HL-60 (cell line): ENCODE data around the gene PPIL3.

Experiments
- DNase-seq, 2 experiments: peaks; one replicate each; pipeline ENCODE4 v3.0.0-alpha.2; 2010 to 2020; ENCODE audit warnings: low read depth in 1 of 2, low spot score in 1 of 2
- H3K27ac ChIP-seq: fragments of 250-450 bp; sonication (Bioruptor Pico); replicated peaks from 2 replicates; pipeline ENCODE4 v1.5.1; 2020; ENCODE audit warnings: mild to moderate bottlenecking, moderate library complexity
- H3K27me3 ChIP-seq: fragments of 250-450 bp; sonication (Bioruptor Pico); 2 replicates; pipeline ENCODE4 v1.5.1; 2021; ENCODE audit warnings: mild to moderate bottlenecking, moderate library complexity; ENCODE audit not compliant: insufficient read depth, poor library complexity, severe bottlenecking
- H3K4me3 ChIP-seq: replicated peaks from 2 replicates; pipeline ENCODE4 v1.5.1; 2011; ENCODE audit warnings: mild to moderate bottlenecking, control low read depth, low read length; ENCODE audit not compliant: insufficient read depth
- CTCF ChIP-seq: IDR thresholded peaks from one replicate; pipeline ENCODE4 v1.5.1; 2011; ENCODE audit warnings: low read length, control low read depth, inconsistent platforms; ENCODE audit not compliant: insufficient read depth
- GABPA ChIP-seq: IDR thresholded peaks from 2 replicates; pipeline ENCODE4 v1.6.1; 2012; ENCODE audit warnings: low read depth
- POLR2AphosphoS5 ChIP-seq: IDR thresholded peaks from 2 replicates; pipeline ENCODE4 v1.6.1; 2012; ENCODE audit warnings: low read depth
- REST ChIP-seq: IDR thresholded peaks from 2 replicates; pipeline ENCODE4 v1.6.1; 2012; ENCODE audit warnings: low read depth; ENCODE audit not compliant: insufficient replicate concordance
- SPI1 ChIP-seq: IDR thresholded peaks from 2 replicates; pipeline ENCODE4 v1.6.1; 2012; ENCODE audit warnings: low read depth, mild to moderate bottlenecking, borderline replicate concordance

PPIL3 gene

DNA sequence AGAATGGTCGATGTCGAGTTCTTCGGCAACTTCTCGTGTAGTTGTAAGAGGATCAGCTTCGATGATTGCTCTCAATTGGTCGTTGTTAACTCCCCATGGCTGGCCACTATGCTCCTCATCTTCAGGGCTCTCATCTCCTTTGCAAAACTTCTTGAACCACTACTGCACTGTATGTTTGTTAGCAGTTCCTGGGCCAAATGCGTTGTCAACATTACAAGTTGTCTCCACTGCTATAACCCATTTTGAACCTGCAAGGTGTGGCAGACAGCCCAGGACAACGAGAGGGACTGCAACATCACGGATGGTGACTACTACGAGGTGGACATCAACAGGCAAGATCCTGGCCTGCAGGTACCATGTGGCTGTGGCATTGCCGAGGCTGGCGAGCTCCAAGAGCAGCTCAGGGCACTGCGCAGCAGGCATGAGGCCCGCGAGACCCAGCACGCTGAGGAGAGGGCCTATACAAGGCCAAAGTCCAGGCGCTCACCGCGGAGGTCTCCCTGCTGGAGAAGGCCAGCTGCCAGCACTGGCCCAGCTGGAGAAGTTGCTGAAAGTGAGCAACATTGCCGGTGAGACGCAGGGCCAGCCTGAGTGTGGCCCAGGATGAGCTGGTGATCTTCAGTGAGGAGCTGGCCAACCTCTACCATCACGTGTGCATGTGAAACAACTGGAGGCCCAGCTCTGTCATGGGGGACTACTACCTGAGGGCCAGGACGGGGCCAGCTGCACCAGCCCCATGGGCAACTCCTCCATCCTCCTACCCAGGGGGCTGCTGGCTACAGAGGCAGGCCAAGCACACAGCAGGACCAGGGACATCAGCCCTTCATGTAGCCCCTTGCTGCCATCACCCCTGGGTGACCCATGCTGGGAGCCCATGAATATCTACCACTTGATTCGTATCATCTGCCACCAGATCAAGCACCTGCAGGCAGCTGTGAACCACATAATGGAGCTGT is 44.6 kb downstream of the PPIL3 start:
- Histone ChIP-seq H3K27me3 (no peaks in the 10 kb centered on the region), H3K4me3 (no peak overlapping the region), H3K27ac (no peak overlapping the region)
- DNase-seq, result no peak
- TF ChIP-seq POLR2AphosphoS5 (no peak), SPI1 (no peak), CTCF (no peak), REST (no peak), GABPA (no peak)

DNA sequence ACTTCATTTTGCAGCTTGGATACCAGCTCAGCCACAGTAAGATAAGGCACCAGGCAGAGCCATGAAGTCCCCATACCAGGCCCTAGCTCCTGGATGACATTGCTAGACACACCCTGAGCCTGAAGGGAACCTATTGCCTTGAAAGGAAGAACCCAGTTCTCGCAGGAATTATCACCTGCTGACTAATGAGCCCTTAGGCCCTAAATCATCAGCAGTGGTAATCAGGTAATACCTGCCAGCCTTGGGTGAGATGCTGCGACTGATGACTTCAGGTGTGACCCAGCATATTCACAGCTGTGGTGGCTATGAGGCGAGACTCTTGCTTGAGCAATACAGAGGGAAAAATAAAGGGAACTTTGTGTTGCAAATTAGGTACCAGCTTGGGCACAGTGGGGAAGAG is 49.4 kb downstream of the PPIL3 start:
- DNase-seq, result no peak
- no peak for TF ChIP-seq REST
- no peaks in the 10 kb centered on the region for H3K27me3 ChIP-seq
- H3K4me3 ChIP-seq, result no peak overlapping the region
- H3K27ac ChIP-seq, result no peak overlapping the region

DNA sequence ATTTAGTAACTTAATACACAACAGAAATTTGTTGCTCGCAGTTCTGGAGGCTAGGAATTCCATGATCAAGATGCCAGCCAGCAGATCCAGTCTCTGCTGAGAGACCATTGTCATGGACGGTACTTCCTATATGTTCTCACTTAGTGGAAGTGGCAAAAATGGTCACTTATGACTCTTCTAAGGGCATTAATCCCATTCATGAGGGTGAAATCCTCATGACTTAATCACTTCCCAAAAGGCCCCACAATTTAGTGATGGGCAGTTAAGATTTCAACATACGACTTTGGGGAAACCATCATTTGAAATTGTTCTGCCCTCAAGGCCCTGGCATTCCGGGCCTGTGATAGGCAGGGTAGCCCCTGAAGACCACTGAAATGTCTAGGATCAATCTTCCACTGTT is 54.2 kb downstream of the PPIL3 start:
- no peak overlapping the region for H3K4me3 ChIP-seq
- TF ChIP-seq REST (no peak), CTCF (no peak), POLR2AphosphoS5 (no peak), GABPA (no peak), SPI1 (no peak)
- no peak for DNase-seq

More for the DNA sequence above, 54.2 kb downstream of the PPIL3 start:
- no peak overlapping the region for H3K27ac ChIP-seq
- no peaks in the 10 kb centered on the region for H3K27me3 ChIP-seq
